GM23338 (cell line): ENCODE measurements around the gene GRK5. TPM values are rescaled to one million over a fixed set of nuclear protein-coding genes. Genes with fewer than 3 reads are reported as not detected.

Source experiments
- ATAC-seq: fragments of 200-7000 bp; cut with Tn5 transposase; 3 replicates; pipeline ENCODE4 v1.9.1; 2020
- DNase-seq: peaks from one replicate; pipeline ENCODE4 v3.0.0-alpha.2; 2015; ENCODE audit warnings: low spot score
- H2AFZ ChIP-seq: fragments of 200-600 bp; sonication (generic); 2 replicates; pipeline ENCODE4 v1.8.0; 2016; ENCODE audit warnings: antibody characterized with exemption, mild to moderate bottlenecking, moderate library complexity
- H3F3A ChIP-seq: fragments of 200-600 bp; sonication (generic); replicated peaks from 2 replicates; pipeline ENCODE4 v1.8.0; 2017; ENCODE audit warnings: antibody characterized with exemption, mixed run types, low read depth
- H3K27ac ChIP-seq: fragments of 200-600 bp; sonication (generic); 2 replicates; pipeline ENCODE4 v1.6.1; 2016; ENCODE audit warnings: low read depth
- H3K27me3 ChIP-seq: fragments of 200-600 bp; sonication (generic); 2 replicates; pipeline ENCODE4 v1.8.0; 2016; ENCODE audit warnings: mild to moderate bottlenecking, mixed run types, moderate library complexity; ENCODE audit not compliant: insufficient read depth
- H3K36me3 ChIP-seq: fragments of 200-600 bp; sonication (generic); 2 replicates; pipeline ENCODE4 v1.8.0; 2016; ENCODE audit warnings: mild to moderate bottlenecking; ENCODE audit not compliant: insufficient read depth
- H3K4me1 ChIP-seq: fragments of 200-600 bp; sonication (generic); 2 replicates; pipeline ENCODE4 v1.8.0; 2016; ENCODE audit warnings: mild to moderate bottlenecking, moderate library complexity; ENCODE audit not compliant: insufficient read depth
- H3K4me2 ChIP-seq: fragments of 200-600 bp; sonication (generic); 2 replicates; pipeline ENCODE4 v1.7.1; 2017; ENCODE audit warnings: mixed run types
- H3K4me3 ChIP-seq: fragments of 200-600 bp; sonication (generic); 2 replicates; pipeline ENCODE4 v1.6.1; 2016; ENCODE audit warnings: mixed run types
- H3K79me2 ChIP-seq: fragments of 200-600 bp; sonication (generic); replicated peaks from 2 replicates; pipeline ENCODE4 v1.8.0; 2017; ENCODE audit warnings: mild to moderate bottlenecking; ENCODE audit not compliant: insufficient read depth
- H3K9me2 ChIP-seq: fragments of 200-600 bp; sonication (generic); 2 replicates; pipeline ENCODE4 v1.8.0; 2017; ENCODE audit not compliant: insufficient read depth
- H4K20me1 ChIP-seq: fragments of 200-600 bp; sonication (generic); replicated peaks from 2 replicates; pipeline ENCODE4 v1.8.0; 2017; ENCODE audit warnings: mild to moderate bottlenecking; ENCODE audit not compliant: insufficient read depth
- H3K27ac Mint-ChIP-seq: 2 replicates; pipeline ENCODE4 v1.8.0; 2020; ENCODE audit warnings: inconsistent platforms, mild to moderate bottlenecking, moderate library complexity, mixed read lengths
- H3K27me3 Mint-ChIP-seq: 3 replicates; pipeline ENCODE4 v1.8.0; 2022; ENCODE audit warnings: low read depth, mild to moderate bottlenecking, moderate library complexity, mixed read lengths, inconsistent platforms; ENCODE audit not compliant: insufficient read depth, poor library complexity
- H3K36me3 Mint-ChIP-seq: 3 replicates; pipeline ENCODE4 v1.8.0; 2021; ENCODE audit warnings: low read depth, mild to moderate bottlenecking, inconsistent platforms, moderate library complexity, mixed read lengths
- H3K4me1 Mint-ChIP-seq: 3 replicates; pipeline ENCODE4 v1.8.0; 2020; ENCODE audit warnings: mild to moderate bottlenecking, inconsistent platforms, mixed read lengths
- H3K4me3 Mint-ChIP-seq: 3 replicates; pipeline ENCODE4 v1.8.0; 2021; ENCODE audit warnings: moderate library complexity, mild to moderate bottlenecking, inconsistent platforms, mixed read lengths
- H3K9me3 Mint-ChIP-seq: 3 replicates; pipeline ENCODE4 v1.8.0; 2020; ENCODE audit warnings: moderate library complexity, mild to moderate bottlenecking, inconsistent platforms, mixed read lengths
- CREB1 ChIP-seq: fragments of 250-450 bp; sonication (Bioruptor Pico); IDR thresholded peaks from 2 replicates; pipeline ENCODE4 v1.5.0; 2020; ENCODE audit warnings: low read depth, mild to moderate bottlenecking, moderate library complexity
- EZH2 ChIP-seq: fragments of 200-600 bp; sonication (generic); IDR thresholded peaks from one replicate; pipeline ENCODE4 v1.8.0; 2017; ENCODE audit warnings: antibody characterized with exemption, mild to moderate bottlenecking, low read depth; ENCODE audit not compliant: unreplicated experiment
- EZH2phosphoT487 ChIP-seq: fragments of 200-600 bp; sonication (generic); IDR thresholded peaks from one replicate; pipeline ENCODE4 v1.8.1; 2018; ENCODE audit warnings: antibody characterized with exemption; ENCODE audit not compliant: unreplicated experiment
- JUNB ChIP-seq: IDR thresholded peaks from one replicate; pipeline ENCODE4 v1.6.1; 2016; ENCODE audit warnings: antibody characterized with exemption; ENCODE audit not compliant: unreplicated experiment
- NANOG ChIP-seq: IDR thresholded peaks from 2 replicates; pipeline ENCODE4 v1.6.1; 2016; ENCODE audit warnings: antibody characterized with exemption, borderline replicate concordance
- POLR2AphosphoS5 ChIP-seq: IDR thresholded peaks from 2 replicates; pipeline ENCODE4 v1.6.1; 2016; ENCODE audit warnings: antibody characterized with exemption, low read depth
- STAT1 ChIP-seq: IDR thresholded peaks from one replicate; pipeline ENCODE4 v1.6.1; 2016; ENCODE audit warnings: antibody characterized with exemption; ENCODE audit not compliant: unreplicated experiment
- ZNF114 ChIP-seq: fragments of 250-450 bp; sonication (Bioruptor Pico); IDR thresholded peaks from 2 replicates; pipeline ENCODE4 v1.5.0; 2020; ENCODE audit warnings: mild to moderate bottlenecking, moderate library complexity
- ZNF331 ChIP-seq: fragments of 250-450 bp; sonication (Bioruptor Pico); IDR thresholded peaks from 2 replicates; pipeline ENCODE4 v1.5.0; 2020; ENCODE audit warnings: low read depth, mild to moderate bottlenecking, moderate library complexity
- polyA plus RNA-seq: library from polyadenylated mRNA; unstranded; fragments of >200 nt; fragmentation: Nextera tagmentation; extraction: Ambion mirVana; gene quantifications from 2 replicates; pipeline ENCODE4 v1.2.1, GENCODE V29; 2016
- total RNA-seq: library from RNA; depleted of rRNA; stranded (reverse); fragments of >200 nt; shearing (Covaris generic); gene quantifications from 2 replicates; pipeline ENCODE4 v1.2.3, GENCODE V29; 2014
- TF ChIP-seq, protein P1 (sequence below), 2 experiments: fragments of 200-600 bp in 1 of 2; sonication (generic) in 1 of 2; conservative IDR thresholded peaks; 2 replicates each; pipeline versions ENCODE4 v1.5.1 to v1.6.1; 2016 to 2017; ENCODE audit warnings: antibody characterized with exemption in 2 of 2, low read depth in 2 of 2, mild to moderate bottlenecking in 2 of 2, moderate library complexity in 1 of 2
- TF ChIP-seq, protein P2 (sequence below): IDR thresholded peaks from 2 replicates; pipeline ENCODE4 v1.6.1; 2016; ENCODE audit warnings: antibody characterized with exemption
- TF ChIP-seq, protein P3 (sequence below): IDR thresholded peaks from one replicate; pipeline ENCODE4 v1.6.1; 2018; ENCODE audit warnings: antibody characterized with exemption; ENCODE audit not compliant: unreplicated experiment
- TF ChIP-seq, protein P4 (sequence below): fragments of 250-450 bp; sonication (Bioruptor Pico); IDR thresholded peaks from 2 replicates; pipeline ENCODE4 v1.5.0; 2020; ENCODE audit warnings: mild to moderate bottlenecking, moderate library complexity

GRK5 gene
- total and polyA plus RNA-seq, 2 experiments from 2014 or later, result 0.53 to 2.0 TPM

DNA sequence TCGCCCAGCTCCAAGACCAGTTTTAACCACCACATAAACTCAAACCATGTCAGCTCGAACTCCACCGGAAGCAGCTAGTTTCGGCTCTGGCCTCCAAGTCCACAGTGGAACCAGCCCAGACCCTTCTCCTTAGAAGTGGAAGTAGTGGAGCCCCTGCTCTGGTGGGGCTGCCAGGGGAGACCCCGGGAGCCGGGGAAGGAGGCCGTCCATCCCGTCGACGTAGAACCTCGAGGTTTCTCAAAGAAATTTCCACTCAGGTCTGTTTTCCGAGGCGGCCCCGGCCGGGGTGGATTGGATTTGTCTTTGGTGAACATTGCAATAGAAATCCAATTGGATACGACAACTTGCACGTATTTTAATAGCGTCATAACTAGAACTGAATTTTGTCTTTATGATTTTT, 247.6 kb downstream of the GRK5 start:
- Mint-ChIP-seq H3K27me3 (peaks cover 7% of the 10 kb centered on the region), H3K36me3 (no peaks in the 10 kb centered on the region), H3K4me3 (no peak overlapping the region), H3K27ac (no peak overlapping the region), H3K9me3 (no peaks in the 10 kb centered on the region), H3K4me1 (peaks cover 7% of the 10 kb centered on the region; the same call in 2 of the 3 replicates)
- H3K4me3 ChIP-seq, result no peak overlapping the region
- no peak overlapping the region for H3K4me2 ChIP-seq
- TF ChIP-seq STAT1 (no peak), ZNF114 (no peak), NANOG (no peak), EZH2phosphoT487 (no peak), EZH2 (no peak), POLR2AphosphoS5 (no peak), CREB1 (no peak), ZNF331 (CRISPR knock-in tag) (no peak), JUNB (no peak)
- TF ChIP-seq, protein P1, sequence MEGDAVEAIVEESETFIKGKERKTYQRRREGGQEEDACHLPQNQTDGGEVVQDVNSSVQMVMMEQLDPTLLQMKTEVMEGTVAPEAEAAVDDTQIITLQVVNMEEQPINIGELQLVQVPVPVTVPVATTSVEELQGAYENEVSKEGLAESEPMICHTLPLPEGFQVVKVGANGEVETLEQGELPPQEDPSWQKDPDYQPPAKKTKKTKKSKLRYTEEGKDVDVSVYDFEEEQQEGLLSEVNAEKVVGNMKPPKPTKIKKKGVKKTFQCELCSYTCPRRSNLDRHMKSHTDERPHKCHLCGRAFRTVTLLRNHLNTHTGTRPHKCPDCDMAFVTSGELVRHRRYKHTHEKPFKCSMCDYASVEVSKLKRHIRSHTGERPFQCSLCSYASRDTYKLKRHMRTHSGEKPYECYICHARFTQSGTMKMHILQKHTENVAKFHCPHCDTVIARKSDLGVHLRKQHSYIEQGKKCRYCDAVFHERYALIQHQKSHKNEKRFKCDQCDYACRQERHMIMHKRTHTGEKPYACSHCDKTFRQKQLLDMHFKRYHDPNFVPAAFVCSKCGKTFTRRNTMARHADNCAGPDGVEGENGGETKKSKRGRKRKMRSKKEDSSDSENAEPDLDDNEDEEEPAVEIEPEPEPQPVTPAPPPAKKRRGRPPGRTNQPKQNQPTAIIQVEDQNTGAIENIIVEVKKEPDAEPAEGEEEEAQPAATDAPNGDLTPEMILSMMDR (conservative IDR thresholded peaks at IDR 0.05; ENCODE audit: low read depth in 2 of 2), result no peak
- TF ChIP-seq, protein P2, sequence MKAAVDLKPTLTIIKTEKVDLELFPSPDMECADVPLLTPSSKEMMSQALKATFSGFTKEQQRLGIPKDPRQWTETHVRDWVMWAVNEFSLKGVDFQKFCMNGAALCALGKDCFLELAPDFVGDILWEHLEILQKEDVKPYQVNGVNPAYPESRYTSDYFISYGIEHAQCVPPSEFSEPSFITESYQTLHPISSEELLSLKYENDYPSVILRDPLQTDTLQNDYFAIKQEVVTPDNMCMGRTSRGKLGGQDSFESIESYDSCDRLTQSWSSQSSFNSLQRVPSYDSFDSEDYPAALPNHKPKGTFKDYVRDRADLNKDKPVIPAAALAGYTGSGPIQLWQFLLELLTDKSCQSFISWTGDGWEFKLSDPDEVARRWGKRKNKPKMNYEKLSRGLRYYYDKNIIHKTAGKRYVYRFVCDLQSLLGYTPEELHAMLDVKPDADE, result no peak
- TF ChIP-seq, protein P3, sequence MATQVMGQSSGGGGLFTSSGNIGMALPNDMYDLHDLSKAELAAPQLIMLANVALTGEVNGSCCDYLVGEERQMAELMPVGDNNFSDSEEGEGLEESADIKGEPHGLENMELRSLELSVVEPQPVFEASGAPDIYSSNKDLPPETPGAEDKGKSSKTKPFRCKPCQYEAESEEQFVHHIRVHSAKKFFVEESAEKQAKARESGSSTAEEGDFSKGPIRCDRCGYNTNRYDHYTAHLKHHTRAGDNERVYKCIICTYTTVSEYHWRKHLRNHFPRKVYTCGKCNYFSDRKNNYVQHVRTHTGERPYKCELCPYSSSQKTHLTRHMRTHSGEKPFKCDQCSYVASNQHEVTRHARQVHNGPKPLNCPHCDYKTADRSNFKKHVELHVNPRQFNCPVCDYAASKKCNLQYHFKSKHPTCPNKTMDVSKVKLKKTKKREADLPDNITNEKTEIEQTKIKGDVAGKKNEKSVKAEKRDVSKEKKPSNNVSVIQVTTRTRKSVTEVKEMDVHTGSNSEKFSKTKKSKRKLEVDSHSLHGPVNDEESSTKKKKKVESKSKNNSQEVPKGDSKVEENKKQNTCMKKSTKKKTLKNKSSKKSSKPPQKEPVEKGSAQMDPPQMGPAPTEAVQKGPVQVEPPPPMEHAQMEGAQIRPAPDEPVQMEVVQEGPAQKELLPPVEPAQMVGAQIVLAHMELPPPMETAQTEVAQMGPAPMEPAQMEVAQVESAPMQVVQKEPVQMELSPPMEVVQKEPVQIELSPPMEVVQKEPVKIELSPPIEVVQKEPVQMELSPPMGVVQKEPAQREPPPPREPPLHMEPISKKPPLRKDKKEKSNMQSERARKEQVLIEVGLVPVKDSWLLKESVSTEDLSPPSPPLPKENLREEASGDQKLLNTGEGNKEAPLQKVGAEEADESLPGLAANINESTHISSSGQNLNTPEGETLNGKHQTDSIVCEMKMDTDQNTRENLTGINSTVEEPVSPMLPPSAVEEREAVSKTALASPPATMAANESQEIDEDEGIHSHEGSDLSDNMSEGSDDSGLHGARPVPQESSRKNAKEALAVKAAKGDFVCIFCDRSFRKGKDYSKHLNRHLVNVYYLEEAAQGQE, result no peak
- TF ChIP-seq, protein P4, sequence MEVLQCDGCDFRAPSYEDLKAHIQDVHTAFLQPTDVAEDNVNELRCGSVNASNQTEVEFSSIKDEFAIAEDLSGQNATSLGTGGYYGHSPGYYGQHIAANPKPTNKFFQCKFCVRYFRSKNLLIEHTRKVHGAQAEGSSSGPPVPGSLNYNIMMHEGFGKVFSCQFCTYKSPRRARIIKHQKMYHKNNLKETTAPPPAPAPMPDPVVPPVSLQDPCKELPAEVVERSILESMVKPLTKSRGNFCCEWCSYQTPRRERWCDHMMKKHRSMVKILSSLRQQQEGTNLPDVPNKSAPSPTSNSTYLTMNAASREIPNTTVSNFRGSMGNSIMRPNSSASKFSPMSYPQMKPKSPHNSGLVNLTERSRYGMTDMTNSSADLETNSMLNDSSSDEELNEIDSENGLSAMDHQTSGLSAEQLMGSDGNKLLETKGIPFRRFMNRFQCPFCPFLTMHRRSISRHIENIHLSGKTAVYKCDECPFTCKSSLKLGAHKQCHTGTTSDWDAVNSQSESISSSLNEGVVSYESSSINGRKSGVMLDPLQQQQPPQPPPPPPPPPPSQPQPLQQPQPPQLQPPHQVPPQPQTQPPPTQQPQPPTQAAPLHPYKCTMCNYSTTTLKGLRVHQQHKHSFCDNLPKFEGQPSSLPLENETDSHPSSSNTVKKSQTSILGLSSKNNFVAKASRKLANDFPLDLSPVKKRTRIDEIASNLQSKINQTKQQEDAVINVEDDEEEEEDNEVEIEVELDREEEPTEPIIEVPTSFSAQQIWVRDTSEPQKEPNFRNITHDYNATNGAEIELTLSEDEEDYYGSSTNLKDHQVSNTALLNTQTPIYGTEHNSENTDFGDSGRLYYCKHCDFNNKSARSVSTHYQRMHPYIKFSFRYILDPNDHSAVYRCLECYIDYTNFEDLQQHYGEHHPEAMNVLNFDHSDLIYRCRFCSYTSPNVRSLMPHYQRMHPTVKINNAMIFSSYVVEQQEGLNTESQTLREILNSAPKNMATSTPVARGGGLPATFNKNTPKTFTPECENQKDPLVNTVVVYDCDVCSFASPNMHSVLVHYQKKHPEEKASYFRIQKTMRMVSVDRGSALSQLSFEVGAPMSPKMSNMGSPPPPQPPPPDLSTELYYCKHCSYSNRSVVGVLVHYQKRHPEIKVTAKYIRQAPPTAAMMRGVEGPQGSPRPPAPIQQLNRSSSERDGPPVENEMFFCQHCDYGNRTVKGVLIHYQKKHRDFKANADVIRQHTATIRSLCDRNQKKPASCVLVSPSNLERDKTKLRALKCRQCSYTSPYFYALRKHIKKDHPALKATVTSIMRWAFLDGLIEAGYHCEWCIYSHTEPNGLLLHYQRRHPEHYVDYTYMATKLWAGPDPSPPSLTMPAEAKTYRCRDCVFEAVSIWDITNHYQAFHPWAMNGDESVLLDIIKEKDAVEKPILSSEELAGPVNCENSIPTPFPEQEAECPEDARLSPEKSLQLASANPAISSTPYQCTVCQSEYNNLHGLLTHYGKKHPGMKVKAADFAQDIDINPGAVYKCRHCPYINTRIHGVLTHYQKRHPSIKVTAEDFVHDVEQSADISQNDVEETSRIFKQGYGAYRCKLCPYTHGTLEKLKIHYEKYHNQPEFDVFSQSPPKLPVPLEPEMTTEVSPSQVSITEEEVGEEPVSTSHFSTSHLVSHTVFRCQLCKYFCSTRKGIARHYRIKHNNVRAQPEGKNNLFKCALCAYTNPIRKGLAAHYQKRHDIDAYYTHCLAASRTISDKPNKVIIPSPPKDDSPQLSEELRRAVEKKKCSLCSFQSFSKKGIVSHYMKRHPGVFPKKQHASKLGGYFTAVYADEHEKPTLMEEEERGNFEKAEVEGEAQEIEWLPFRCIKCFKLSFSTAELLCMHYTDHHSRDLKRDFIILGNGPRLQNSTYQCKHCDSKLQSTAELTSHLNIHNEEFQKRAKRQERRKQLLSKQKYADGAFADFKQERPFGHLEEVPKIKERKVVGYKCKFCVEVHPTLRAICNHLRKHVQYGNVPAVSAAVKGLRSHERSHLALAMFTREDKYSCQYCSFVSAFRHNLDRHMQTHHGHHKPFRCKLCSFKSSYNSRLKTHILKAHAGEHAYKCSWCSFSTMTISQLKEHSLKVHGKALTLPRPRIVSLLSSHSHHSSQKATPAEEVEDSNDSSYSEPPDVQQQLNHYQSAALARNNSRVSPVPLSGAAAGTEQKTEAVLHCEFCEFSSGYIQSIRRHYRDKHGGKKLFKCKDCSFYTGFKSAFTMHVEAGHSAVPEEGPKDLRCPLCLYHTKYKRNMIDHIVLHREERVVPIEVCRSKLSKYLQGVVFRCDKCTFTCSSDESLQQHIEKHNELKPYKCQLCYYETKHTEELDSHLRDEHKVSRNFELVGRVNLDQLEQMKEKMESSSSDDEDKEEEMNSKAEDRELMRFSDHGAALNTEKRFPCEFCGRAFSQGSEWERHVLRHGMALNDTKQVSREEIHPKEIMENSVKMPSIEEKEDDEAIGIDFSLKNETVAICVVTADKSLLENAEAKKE (CRISPR knock-in tag), result no peak
- H3K9me2 ChIP-seq, result no peaks in the 10 kb centered on the region
- no peaks in the 10 kb centered on the region for H3K4me1 ChIP-seq
- H3K27ac ChIP-seq, result no peak overlapping the region
- no peak for DNase-seq
- no peaks in the 10 kb centered on the region for H3F3A ChIP-seq
- H3K79me2 ChIP-seq, result no peaks in the 10 kb centered on the region
- no peaks in the 10 kb centered on the region for H3K36me3 ChIP-seq
- H4K20me1 ChIP-seq, result no peaks in the 10 kb centered on the region
- ATAC-seq, result no peak
- H3K27me3 ChIP-seq, result no peaks in the 10 kb centered on the region
- no peak overlapping the region for H2AFZ ChIP-seq
